Left renal pelvis (tissue), 4 donors: ENCODE data around the gene KIRREL3. TPM values are rescaled to one million over a fixed set of nuclear protein-coding genes. Genes with fewer than 3 reads are reported as not detected.
A peak's percentile ranks its signal among the peaks of the same experiment; 100 is the strongest.

Experiments used
- DNase-seq, 4 donors: peaks; one replicate each; pipeline ENCODE4 v3.0.0-alpha.2; 2013; ENCODE audit warnings: low read depth in 4 of 4, low spot score in 3 of 4
- polyA plus RNA-seq, 4 donors: library from polyadenylated mRNA; unstranded; fragments of 120-200 nt; gene quantifications; one replicate each; pipeline ENCODE4 v1.2.1, GENCODE V29; 2013; ENCODE audit not compliant: insufficient read length in 4 of 4

KIRREL3 gene
- 10 to 100 TPM in 1 of 4 donors, 1 to 10 TPM in 3; 1.9 to 11.5 (median 2.3) TPM for polyA plus RNA-seq

DNA sequence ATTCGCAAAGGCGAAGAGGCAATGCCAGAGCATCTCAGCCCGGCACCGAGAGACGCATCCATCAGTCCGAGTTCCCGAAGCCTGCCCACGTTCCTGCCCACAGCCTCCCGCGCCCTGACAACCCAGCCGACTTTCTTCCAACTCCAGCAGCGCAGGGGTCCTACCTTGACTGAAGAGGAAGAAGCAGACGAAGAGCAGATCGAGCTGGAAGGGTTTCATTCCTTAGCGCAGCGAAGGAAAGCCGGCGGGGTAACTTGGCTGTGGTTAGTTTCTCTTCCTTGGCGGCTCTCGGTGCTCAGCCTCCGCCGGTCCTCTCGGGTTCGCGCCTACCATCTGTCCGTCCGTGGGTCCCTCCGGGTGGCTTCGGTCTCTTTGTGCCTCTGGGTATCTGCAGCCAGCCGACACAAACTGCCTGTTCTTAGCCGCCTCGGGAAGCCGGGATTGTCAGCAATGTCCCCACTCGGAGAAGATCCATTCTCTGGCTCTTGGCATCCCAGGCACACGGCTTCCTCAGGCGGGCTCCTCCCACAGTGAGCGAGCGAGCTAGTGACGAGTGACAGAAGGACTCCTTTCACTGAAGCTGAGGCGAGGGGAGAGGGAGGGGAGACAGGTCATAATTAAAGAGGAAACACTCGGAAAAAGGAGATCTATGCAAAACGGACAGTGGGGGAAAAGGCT lies at the start of gene KIRREL3:
Gene KIRREL3, minus strand, starts transcription at position 480 of the 678 bp plus-strand sequence.
- DNase-seq = no peak

DNA sequence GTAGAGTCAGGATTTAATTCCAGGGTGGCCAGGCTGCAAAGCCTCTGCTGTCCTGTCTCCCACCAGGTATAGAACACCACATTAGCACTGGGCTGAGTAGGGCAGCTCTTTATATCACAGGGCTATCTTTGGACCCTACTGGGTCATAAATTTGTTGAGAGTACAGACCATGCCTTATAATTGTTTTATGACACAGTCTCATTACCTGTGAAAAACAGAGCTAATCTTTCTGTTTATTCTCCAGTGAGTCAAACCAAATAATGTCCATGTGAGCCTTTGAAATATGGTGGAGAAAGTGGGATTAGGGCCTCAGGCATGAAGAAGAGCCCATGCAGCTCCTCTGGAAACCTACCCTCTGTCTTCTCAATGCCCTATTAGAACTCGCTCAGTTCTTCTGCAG lies 49.6 kb upstream of the KIRREL3 start:
- no peak for DNase-seq

DNA sequence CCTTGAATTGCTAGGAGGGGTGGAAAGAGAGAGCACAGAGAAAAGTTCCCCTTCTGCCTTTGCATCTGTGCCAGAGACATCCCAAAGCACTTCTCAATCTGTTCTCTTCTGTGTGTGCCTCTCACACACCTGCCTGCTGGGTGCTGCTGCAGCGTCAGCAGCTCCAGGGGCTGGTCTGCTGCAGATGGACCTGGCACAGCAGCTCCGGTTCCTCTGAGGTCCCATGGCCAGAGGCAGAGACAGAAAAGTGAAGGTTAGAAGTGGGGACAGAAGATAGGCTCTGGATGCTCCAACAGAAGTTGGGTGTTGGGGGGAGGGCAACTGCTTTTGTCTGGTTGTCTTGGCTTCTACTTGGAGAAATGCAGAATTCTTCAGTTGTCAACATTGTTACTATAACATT lies 48.9 kb upstream of the KIRREL3 start:
- no peak for DNase-seq

- DNase-seq = no peak
These were observed 44.0 kb upstream of the KIRREL3 start for GRCh38 chr11:127044535-127044934.

DNA sequence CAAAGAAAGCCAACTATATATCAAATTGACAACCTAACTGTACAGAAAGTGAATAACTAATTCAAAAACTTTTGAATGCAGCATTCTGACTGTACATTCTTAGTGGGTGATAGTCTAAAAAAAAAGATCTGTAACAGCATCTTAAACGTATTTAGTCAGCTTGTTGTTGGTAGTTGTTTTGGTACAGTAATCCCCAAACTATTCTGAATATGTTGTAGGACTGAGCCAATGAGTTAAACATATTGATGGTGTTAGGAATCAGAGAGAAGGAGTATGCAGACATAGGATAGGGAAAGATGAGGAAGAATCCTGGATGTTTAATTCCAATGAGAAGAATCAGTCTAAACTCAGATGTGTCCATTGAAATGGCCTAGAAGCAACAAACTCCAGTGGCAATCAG lies 41.9 kb upstream of the KIRREL3 start:
- no peak for DNase-seq

DNA sequence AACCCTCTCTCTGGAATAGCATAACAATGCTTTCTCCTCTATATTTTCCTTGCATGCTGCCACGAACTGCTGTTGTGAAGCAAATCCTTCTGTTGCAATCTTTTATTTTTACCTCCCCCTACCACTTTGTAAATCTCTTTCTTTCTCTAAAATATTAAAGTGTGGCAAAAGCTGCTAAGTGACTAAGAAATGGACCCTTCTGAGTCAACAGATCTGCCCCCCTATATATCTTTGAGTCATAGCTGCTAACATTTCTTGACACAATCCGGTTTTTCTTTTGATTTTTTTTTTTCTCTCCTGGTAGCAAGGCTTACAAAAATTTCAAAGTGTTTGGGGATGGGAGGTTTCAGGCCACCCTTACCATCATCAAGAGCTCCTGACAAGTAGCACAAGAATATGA lies 39.0 kb upstream of the KIRREL3 start:
- no peak for DNase-seq

GRCh38 chr11:127037596-127037995 lies 37.0 kb upstream of the KIRREL3 start:
- no peak for DNase-seq

- DNase-seq = no peak
These were observed 36.4 kb upstream of the KIRREL3 start for GRCh38 chr11:127037001-127037400.

- DNase-seq = no peak
These were observed 35.3 kb upstream of the KIRREL3 start for GRCh38 chr11:127035824-127036223.

DNA sequence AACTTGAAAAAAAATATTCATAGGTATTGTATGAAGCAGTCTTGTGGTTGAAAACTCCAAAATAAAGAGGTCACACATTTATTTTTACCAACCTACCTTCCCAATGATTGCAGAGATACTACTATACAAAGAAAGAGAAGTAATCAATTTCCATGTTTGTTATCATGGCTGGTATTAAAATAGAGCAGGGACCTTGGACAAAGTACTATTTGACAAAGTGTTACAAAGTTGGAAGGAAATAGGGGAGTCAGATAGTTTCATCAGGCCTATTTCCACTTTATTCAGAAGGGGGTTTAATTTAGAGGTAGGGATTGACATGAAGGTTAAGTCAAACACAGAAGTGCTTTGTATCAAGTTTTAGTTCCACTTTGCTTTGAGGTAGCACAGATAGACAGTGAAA lies 34.4 kb upstream of the KIRREL3 start:
- DNase-seq = no peak

DNA sequence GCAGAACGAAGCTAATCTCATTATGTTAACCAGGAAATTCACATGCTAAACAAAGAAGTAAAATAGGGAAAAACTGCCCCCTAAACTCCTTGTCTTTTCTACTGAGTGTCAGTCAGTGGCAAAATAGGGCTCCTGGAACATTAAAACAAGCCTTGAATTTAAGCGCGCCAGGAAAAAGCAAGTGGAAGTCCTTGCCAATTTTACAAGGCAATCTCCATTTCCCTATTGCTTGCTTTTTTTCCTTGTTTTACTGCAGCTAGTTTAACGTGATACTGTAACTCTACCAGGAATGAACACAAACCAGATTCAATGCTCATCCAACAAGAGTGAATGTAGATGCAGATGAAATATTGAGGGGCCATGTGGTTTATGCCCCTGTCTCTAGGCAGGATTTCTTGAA lies 28.1 kb upstream of the KIRREL3 start:
- DNase-seq = no peak

DNA sequence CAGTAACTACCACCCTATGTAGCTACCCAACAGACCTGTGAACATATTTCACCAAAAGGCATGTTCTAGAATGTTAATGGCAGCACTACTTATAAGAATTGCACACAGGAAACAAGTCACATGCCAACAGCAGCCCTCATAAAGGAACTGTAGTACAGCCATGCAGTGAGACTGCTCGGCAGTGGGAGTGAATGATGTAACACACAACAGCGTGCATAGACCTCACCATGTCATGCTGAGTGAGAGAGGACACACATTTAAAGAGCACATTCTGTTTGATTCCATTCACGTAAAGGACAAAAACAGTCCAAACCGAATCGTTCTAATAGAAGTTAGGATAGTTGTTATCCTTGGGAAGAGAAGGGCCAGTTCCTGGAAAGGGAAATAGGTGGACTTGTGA lies 27.2 kb upstream of the KIRREL3 start:
- DNase-seq = no peak

- no peak for DNase-seq
These were observed 26.4 kb upstream of the KIRREL3 start for GRCh38 chr11:127027000-127027399.

- no peak for DNase-seq
These were observed 23.4 kb upstream of the KIRREL3 start for GRCh38 chr11:127023991-127024390.

- DNase-seq = no peak
These were observed 18.2 kb upstream of the KIRREL3 start for GRCh38 chr11:127018683-127019279.

DNA sequence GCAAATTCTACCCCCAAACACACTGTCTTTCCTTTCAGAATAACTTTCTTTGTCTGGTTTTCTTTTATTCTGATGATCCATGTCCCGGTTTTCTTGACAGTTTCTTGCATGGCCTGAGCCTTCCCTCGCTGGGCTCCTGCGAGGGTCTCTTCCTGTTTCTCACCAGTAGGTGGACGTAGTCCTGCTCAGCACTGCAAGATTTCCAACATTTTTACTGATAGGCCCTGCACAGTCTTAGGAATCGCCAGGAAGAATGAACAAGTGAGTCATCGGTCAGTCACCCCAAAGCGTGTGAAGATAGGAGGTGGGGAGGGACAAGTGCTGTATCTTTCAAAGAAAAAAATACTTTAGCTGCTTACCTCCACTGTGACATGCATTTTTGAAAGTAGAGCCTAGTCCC lies 16.9 kb upstream of the KIRREL3 start:
- DNase-seq = no peak

DNA sequence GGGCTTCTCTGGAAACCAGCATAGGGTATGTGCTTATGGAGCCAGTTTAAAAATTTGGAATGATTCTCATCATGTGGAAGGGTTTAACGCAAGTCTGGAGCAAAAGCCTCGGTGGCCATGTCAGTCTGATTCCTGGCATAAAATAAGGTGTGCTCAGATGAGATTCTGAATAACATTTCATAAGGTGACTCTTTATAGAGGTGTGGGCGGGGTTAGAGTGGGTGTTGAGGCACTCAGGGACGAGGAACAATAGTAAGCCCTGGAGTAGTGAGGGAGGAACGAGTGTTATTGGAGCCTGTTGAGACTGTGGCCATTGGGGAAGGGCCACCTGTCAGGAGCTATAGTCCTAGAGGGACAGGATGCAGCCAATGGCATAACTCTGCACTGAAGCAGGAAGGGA lies 13.0 kb upstream of the KIRREL3 start:
- DNase-seq = no peak

DNA sequence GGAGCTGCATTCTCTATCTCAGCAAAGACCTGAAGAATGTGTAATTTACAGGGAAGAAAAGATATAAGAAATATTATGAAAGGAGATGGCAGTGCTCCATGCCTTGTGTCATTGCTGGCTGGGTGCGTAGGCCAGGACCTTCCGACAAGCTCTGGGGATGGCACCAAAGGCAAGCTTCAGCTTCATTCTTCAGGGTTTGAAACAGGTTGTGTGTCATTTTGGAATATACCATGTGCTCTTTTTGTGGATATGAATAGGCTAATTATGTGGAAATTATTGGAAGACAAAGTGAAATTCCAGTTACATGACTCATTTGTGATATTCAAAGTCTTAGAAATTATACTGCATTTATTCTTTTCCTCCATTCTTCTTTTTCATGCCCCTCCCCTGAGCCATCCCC lies 5.7 kb upstream of the KIRREL3 start:
- no peak for DNase-seq

DNA sequence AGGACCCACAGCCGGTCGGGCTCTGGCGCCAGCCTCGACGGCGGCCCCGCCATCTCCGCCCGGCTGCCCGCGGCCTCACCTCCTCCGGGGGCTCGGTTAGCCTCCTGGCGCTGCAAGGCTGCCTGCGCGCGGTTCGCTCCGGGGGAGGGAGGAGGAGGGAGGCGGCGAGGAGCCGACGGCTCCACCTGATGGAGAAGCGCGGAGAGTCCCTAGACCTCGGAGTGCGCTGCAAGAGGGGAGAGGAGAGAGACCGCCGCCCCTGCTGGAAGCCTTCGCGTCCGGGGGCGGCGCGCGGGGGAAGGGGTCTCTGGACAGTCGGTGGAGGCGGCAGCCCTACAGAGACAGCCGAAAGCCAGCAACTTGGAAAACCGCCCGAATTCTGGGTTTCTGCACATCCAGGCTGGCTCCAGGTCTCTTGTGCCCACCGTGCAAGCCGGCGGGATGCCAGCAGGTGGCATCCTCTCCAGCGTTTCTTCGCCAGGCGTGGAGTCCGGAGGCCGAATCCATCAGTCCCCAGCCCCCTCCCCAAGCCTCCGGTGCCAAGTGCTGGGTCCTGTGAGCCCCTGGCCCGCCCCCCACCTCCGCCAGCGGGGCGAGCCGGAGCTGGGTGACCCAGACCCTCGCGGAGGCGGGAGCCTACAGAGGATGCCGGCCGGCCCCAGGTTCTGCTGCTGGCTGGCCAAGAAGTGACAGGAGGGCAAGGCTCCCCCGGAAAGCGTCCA lies 2.9 kb upstream of the KIRREL3 start:
- peak in 3 of 4 donors; percentile 36 to 53 (median 45) for DNase-seq

- DNase-seq = no peak
These were observed 2.2 kb upstream of the KIRREL3 start for GRCh38 chr11:127002669-127003259.

GRCh38 chr11:127000981-127001380 lies 411 bp upstream of the KIRREL3 start:
- DNase-seq = no peak

DNA sequence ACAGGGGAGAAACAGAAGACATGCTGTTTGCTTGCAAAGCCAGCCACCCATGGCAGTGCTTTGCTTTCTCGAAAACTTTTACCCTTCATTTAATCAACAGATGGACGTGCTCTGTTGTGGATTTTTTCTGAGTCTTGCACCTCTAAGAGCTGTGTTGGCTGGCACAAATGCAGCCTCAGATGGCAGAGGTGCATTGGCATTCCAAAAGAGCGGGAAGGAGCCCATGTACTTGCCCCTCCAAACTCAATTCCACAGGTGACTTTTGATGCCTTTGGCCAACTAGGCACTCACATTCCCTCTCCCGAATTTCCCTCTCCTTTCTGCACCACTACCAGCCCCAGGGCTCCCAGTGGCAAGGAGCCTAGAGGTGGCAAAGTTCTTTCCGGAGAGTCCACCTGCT lies 1.2 kb downstream of the KIRREL3 start:
- DNase-seq = no peak
